Measurements from ENCODE around the gene PROCA1.
"Not testable (repeated sequence)": the region's sequence is repeated elsewhere in the genome, so short reads cannot be mapped to it uniquely, and the experiment has no call there.

PROCA1 gene

GRCh38 chr17:28724500-28725165 is 12.9 kb upstream of the PROCA1 start:
- peak; percentile 63 to 76 for DNase-seq

GRCh38 chr17:28723836-28724499 is 12.3 kb upstream of the PROCA1 start:
- DNase-seq = peak in 1 of 2 experiments; percentile 45

GRCh38 chr17:28723159-28723835 is 11.6 kb upstream of the PROCA1 start:
- no peak for DNase-seq

GRCh38 chr17:28722417-28723158 is 10.9 kb upstream of the PROCA1 start:
- no peak for DNase-seq

GRCh38 chr17:28720997-28721329 is 9.3 kb upstream of the PROCA1 start:
- not testable (repeated sequence) for DNase-seq

- peak in 1 of 2 experiments; percentile 38 for DNase-seq
These were observed 8.7 kb upstream of the PROCA1 start for GRCh38 chr17:28720247-28720996.

GRCh38 chr17:28719021-28719433 is 7.3 kb upstream of the PROCA1 start:
- no peak for DNase-seq

- peak in 1 of 2 experiments; percentile 80 for DNase-seq
These were observed 6.8 kb upstream of the PROCA1 start for GRCh38 chr17:28718333-28719020.

GRCh38 chr17:28717578-28718332 is 6.1 kb upstream of the PROCA1 start, which contains the start of gene RAB34:
TSS of gene RAB34 (minus strand) at chr17:28717868. CDS start at chr17:28717266, 602 bp downstream.
- DNase-seq = peak; percentile 80 to 89

GRCh38 chr17:28716740-28717577 is 5.3 kb upstream of the PROCA1 start:
- no peak for DNase-seq

- DNase-seq = no peak
These were observed 3.5 kb upstream of the PROCA1 start for GRCh38 chr17:28715217-28715616.

- DNase-seq = no peak
These were observed 2.6 kb upstream of the PROCA1 start for GRCh38 chr17:28714281-28714680.

GRCh38 chr17:28712705-28713415 is 1.2 kb upstream of the PROCA1 start:
- DNase-seq = no peak

- DNase-seq = no peak
These were observed 480 bp upstream of the PROCA1 start for GRCh38 chr17:28712032-28712704.

GRCh38 chr17:28710861-28711722 is 596 bp downstream of the PROCA1 start:
- peak; percentile 97 to 98 for DNase-seq

- DNase-seq = no peak
These were observed 4.4 kb downstream of the PROCA1 start for GRCh38 chr17:28707339-28707720.

GRCh38 chr17:28706471-28707338 is 5.0 kb downstream of the PROCA1 start:
- no peak for DNase-seq
